ENCODE results near the gene MXD4.

The MXD4 gene

GRCh38 chr4:2289955-2290333 is 28.0 kb upstream of the MXD4 start:
- no peak for TF ChIP-seq Cebpa-rat (IDR thresholded peaks at IDR 0.05)
- H3K4me2 ChIP-seq: peak overlapping the region; percentile 46 to 95 (median 87); a peak in 21 of 22 replicates
- H3K27ac ChIP-seq: peak overlapping the region in 2 of 11 experiments; percentile 22 to 30; a peak in 5 of 22 replicates
- peaks cover 0 to 13% (median 0%) of the 10 kb centered on the region in 11 experiments; a peak in 4 of 22 replicates for H3K27me3 ChIP-seq
- H3K9me3 ChIP-seq (replicated peaks in 1 of 11): peaks cover 0 to 10% (median 4%) of the 10 kb centered on the region in 11 experiments; a peak in 7 of 22 replicates
- H4K20me1 ChIP-seq: peaks cover 0 to 24% (median 0%) of the 10 kb centered on the region in 11 experiments; a peak in 6 of 22 replicates
- H3K4me1 ChIP-seq: peaks cover 32 to 57% (median 49%) of the 10 kb centered on the region in 10 experiments
- no peak overlapping the region for H3K4me3 ChIP-seq
- H3K9ac ChIP-seq: peak overlapping the region in 6 of 11 experiments; percentile 18 to 47 (median 31); a peak in 10 of 22 replicates
- H3K36me3 ChIP-seq: no peaks in the 10 kb centered on the region; a peak in 1 of 22 replicates

- Histone ChIP-seq H3K4me1 (peaks cover 36 to 57% (median 49%) of the 10 kb centered on the region in 10 experiments), H3K9ac (peak overlapping the region in 6 of 11 experiments; percentile 18 to 47 (median 31); a peak in 7 of 22 replicates), H3K9me3 (replicated peaks in 1 of 11) (peaks cover 0 to 7% (median 4%) of the 10 kb centered on the region in 11 experiments; a peak in 7 of 22 replicates), H3K36me3 (no peaks in the 10 kb centered on the region; a peak in 1 of 22 replicates), H3K27ac (peak overlapping the region in 2 of 11 experiments; percentile 22 to 30; a peak in 3 of 22 replicates), H4K20me1 (peaks cover 0 to 24% (median 0%) of the 10 kb centered on the region in 11 experiments; a peak in 6 of 22 replicates), H3K27me3 (peaks cover 0 to 13% (median 0%) of the 10 kb centered on the region in 11 experiments; a peak in 4 of 22 replicates), H3K4me3 (no peak overlapping the region), H3K4me2 (peak overlapping the region in 10 of 11 experiments; percentile 46 to 95 (median 88); a peak in 19 of 22 replicates)
- no peak for TF ChIP-seq Cebpa-rat (IDR thresholded peaks at IDR 0.05)
These were observed 27.5 kb upstream of the MXD4 start for GRCh38 chr4:2289311-2289954.

DNA sequence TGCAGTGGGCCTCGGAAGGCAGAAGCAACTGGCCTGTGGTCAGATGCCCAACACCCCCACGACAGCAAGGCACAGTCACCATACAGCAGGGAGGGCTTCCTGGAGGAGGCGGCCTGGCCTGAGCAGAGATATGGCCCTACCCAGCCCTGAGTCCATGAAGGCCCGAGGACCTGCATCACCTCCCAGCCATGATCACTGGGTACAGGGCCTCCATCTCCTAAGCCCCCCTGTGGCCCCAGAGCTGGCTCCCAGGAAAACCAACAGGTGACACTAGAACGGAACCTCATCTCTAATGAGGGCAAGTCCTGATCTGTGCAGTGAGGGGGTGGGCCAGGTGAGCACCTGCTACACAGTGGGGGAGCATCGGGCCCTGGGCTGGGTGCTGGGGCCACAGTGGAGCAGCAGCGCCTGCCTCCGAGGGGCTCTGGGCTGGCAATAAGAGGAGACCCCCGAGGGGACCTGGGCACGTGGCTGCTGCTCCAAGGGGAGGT is 26.2 kb upstream of the MXD4 start:
- Histone ChIP-seq H3K27me3 (peaks cover 0 to 13% (median 0%) of the 10 kb centered on the region in 11 experiments; a peak in 4 of 22 replicates), H3K4me2 (no peak overlapping the region), H4K20me1 (peaks cover 0 to 24% (median 0%) of the 10 kb centered on the region in 11 experiments; a peak in 6 of 22 replicates), H3K4me3 (no peak overlapping the region), H3K36me3 (no peaks in the 10 kb centered on the region; a peak in 1 of 22 replicates), H3K9me3 (replicated peaks in 1 of 11) (no peaks in the 10 kb centered on the region), H3K4me1 (peaks cover 39 to 58% (median 52%) of the 10 kb centered on the region in 10 experiments), H3K27ac (no peak overlapping the region), H3K9ac (no peak overlapping the region)
- TF ChIP-seq Cebpa-rat (IDR thresholded peaks at IDR 0.05): no peak

DNA sequence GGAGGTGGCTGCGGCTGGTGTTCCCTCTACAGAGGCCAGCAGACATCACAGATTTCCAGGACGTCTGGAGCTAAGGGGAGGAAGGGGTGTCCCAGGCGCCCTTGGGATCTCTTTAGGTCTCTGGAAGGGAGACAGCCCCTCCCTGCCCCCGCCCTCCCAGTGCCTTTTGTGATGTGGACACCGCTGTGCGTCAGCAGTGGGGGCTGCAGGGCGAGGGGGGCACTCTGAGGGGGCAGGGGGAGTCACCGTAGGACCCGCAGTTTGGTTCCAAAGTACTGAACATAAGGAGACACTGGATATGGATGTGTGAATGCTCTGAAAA is 25.6 kb upstream of the MXD4 start:
- Histone ChIP-seq H3K4me3 (no peak overlapping the region), H3K4me2 (no peak overlapping the region), H3K27ac (no peak overlapping the region), H4K20me1 (peaks cover 0 to 24% (median 0%) of the 10 kb centered on the region in 11 experiments; a peak in 6 of 22 replicates), H3K36me3 (no peaks in the 10 kb centered on the region; a peak in 1 of 22 replicates), H3K4me1 (peaks cover 40 to 61% (median 55%) of the 10 kb centered on the region in 10 experiments), H3K27me3 (peaks cover 0 to 13% (median 0%) of the 10 kb centered on the region in 11 experiments; a peak in 4 of 22 replicates), H3K9ac (no peak overlapping the region), H3K9me3 (replicated peaks in 1 of 11) (no peaks in the 10 kb centered on the region)
- no peak for TF ChIP-seq Cebpa-rat (IDR thresholded peaks at IDR 0.05)

DNA sequence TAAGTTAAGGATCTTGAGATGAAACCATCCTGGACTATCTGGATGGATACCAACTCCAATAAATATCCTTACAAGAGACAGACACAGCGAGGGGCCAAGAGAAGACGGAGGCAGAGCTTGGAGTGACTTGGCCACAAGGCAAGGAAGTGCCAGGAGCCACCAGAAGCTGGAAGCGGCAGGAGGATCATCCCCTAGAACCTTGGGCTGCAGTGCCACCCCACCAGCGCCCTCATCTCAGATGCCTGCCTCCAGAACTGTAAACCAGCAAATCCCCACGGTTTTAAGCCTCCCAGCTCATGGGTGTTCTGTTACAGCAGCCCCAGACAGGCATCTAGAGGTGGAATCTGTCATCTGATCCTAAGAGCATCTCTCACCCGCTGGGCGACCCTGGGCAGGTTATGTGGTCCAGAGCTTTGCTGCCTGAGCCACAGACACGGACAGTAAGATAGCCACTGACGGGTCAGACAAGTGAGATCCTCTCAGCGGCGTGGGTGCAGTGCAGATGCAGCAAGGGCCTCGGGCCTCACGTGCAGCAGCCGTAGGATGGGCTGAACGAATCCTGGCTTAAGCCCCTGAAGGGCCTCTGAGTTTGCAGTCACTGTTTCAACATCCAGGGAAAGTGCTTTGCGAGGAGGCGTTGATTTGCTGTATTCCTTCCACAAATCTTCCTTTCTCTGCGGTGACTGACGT is 25.1 kb upstream of the MXD4 start:
- Histone ChIP-seq H3K36me3 (no peaks in the 10 kb centered on the region; a peak in 1 of 22 replicates), H4K20me1 (peaks cover 0 to 20% (median 0%) of the 10 kb centered on the region in 11 experiments; a peak in 7 of 22 replicates), H3K4me2 (no peak overlapping the region), H3K27ac (no peak overlapping the region), H3K27me3 (peaks cover 0 to 13% (median 0%) of the 10 kb centered on the region in 11 experiments; a peak in 4 of 22 replicates), H3K9ac (0 out of 22 replicates have a peak overlapping the region, but pooled peaks of 1 of the 11 experiments have one; percentile 2), H3K4me1 (peaks cover 43 to 63% (median 56%) of the 10 kb centered on the region in 10 experiments), H3K4me3 (no peak overlapping the region), H3K9me3 (replicated peaks in 1 of 11) (no peaks in the 10 kb centered on the region)
- no peak for TF ChIP-seq Cebpa-rat (IDR thresholded peaks at IDR 0.05)

DNA sequence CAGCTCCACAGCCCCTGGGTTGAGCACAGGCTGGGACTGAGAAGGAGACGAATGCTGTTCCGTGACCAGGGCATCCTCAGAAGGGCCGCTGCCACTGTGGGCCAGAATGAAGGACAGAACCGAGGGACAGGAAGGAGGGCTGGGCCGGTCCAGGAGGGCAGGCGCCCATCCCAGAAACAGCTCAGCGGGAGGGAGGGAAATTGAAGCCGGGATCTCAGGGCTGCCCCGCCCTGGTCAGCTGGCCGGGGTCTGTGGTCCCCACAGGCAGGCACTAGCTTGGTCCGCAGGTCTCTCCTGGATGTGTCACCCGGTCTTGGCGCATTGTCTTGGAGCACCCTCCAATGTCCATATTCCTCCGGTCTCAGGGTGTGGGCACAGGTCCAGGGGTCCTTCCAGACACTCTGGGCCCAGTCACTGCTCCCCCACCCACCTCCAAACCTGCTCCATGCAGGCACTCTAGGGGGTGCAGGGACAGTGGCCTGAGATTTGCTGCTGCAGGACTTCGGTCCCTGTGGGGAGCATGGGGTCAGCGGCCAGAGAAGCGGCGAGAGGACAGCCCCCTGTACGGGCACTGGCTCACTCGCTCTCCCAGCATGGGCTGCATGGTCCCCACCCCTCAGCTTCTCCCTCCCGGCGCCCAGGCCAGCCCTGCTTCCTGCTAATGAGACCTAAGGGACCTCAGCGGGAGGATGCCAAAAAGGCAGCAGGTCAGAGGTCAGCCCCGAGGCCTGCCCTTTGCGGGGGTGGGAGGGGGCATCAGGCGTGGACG is 23.9 kb upstream of the MXD4 start:
- Histone ChIP-seq H3K9ac (peak overlapping the region in 6 of 11 experiments; percentile 21 to 57 (median 30); a peak in 6 of 22 replicates), H3K9me3 (replicated peaks in 1 of 11) (no peaks in the 10 kb centered on the region), H3K27ac (peak overlapping the region in 4 of 11 experiments; percentile 20 to 52 (median 44); a peak in 5 of 22 replicates), H3K4me2 (peak overlapping the region; percentile 41 to 83 (median 71)), H3K27me3 (peaks cover 0 to 12% (median 0%) of the 10 kb centered on the region in 11 experiments; a peak in 4 of 22 replicates), H3K4me1 (peaks cover 44 to 64% (median 58%) of the 10 kb centered on the region in 10 experiments), H3K36me3 (no peaks in the 10 kb centered on the region; a peak in 1 of 22 replicates), H3K4me3 (no peak overlapping the region), H4K20me1 (peaks cover 0 to 10% (median 0%) of the 10 kb centered on the region in 11 experiments; a peak in 6 of 22 replicates)
- TF ChIP-seq Cebpa-rat (IDR thresholded peaks at IDR 0.05): no peak

DNA sequence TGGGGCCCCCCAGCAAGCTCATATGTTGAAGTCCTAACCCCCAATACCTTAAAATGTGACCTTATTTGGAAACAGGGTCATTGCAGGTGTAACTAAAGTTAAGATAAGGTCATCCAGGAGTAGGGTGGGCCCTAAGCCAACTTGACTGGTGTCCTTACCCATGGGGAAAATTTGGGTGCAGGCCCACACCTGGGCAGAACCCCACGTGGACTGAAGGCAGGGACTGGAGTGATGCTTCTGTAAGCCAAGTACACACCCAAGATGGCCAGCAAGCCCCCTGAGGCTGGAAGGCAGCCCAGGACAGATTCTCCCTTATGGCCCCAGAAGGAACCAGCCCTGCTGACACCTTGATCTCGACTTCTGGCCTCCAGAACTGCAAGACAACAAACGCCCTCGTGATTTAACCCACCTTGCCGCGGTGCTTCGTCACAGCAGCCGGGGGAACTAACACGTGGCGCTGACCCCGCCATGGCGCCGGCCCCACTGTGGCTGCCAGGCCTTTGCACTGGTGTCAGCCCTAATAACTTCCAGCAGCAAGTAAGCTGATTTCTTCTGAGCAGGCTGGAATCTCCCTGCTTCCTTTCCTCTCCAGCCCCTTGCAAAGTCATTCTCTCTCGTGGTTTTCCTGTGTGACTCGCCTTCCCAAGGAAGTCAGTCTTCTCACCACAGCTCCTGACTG is 23.2 kb upstream of the MXD4 start:
- H3K27ac ChIP-seq: peak overlapping the region in 6 of 11 experiments; percentile 20 to 52 (median 38); a peak in 10 of 22 replicates
- peaks cover 37 to 63% (median 56%) of the 10 kb centered on the region in 10 experiments for H3K4me1 ChIP-seq
- no peaks in the 10 kb centered on the region for H3K9me3 ChIP-seq (replicated peaks in 1 of 11)
- no peak overlapping the region for H3K4me3 ChIP-seq
- peaks cover 0 to 4% (median 0%) of the 10 kb centered on the region in 11 experiments; a peak in 3 of 22 replicates for H3K27me3 ChIP-seq
- no peak for TF ChIP-seq Cebpa-rat (IDR thresholded peaks at IDR 0.05)
- peak overlapping the region in 6 of 11 experiments; percentile 21 to 57 (median 30); a peak in 7 of 22 replicates for H3K9ac ChIP-seq
- H3K4me2 ChIP-seq: peak overlapping the region; percentile 41 to 83 (median 71)
- no peaks in the 10 kb centered on the region; a peak in 1 of 22 replicates for H3K36me3 ChIP-seq
- H4K20me1 ChIP-seq: peaks cover 0 to 3% (median 0%) of the 10 kb centered on the region in 11 experiments; a peak in 6 of 22 replicates

Measured in BLaER1 treated with 17β-estradiol and CSF1 and Interleukin-3, amounts not matched to agents 10 nM and 100 nM (cell line).